ENCODE results near the gene HUS1B. TPM values are rescaled to one million over a fixed set of nuclear protein-coding genes. Genes with fewer than 3 reads are reported as not detected.
A peak's percentile ranks its signal among the peaks of the same experiment; 100 is the strongest.

Gene HUS1B
- total RNA-seq, 1 experiment from 2014 or later: 0.10 TPM

- no peaks in the 10 kb centered on the region for H3K4me1 ChIP-seq
- H3K27ac ChIP-seq: no peak overlapping the region
- no peaks in the 10 kb centered on the region for H3K9me3 ChIP-seq (replicated peaks)
- H3K36me3 ChIP-seq: no peaks in the 10 kb centered on the region
- H3K4me3 ChIP-seq: no peak overlapping the region
- DNase-seq: no peak
- H3K27me3 ChIP-seq: no peaks in the 10 kb centered on the region
Observed at GRCh38 chr6:659716-660581, 3.0 kb upstream of the HUS1B start.

- no peak for DNase-seq
- H3K36me3 ChIP-seq: no peaks in the 10 kb centered on the region
- no peaks in the 10 kb centered on the region for H3K4me1 ChIP-seq
- H3K27me3 ChIP-seq: no peaks in the 10 kb centered on the region
- H3K4me3 ChIP-seq: no peak overlapping the region
- no peak overlapping the region for H3K27ac ChIP-seq
- no peaks in the 10 kb centered on the region for H3K9me3 ChIP-seq (replicated peaks)
Observed at GRCh38 chr6:658244-658643, 1.3 kb upstream of the HUS1B start.

GRCh38 chr6:657743-658142, 843 bp upstream of the HUS1B start:
- no peaks in the 10 kb centered on the region for H3K36me3 ChIP-seq
- no peaks in the 10 kb centered on the region for H3K4me1 ChIP-seq
- DNase-seq: no peak
- H3K27me3 ChIP-seq: no peaks in the 10 kb centered on the region
- H3K27ac ChIP-seq: no peak overlapping the region
- no peak overlapping the region for H3K4me3 ChIP-seq
- no peaks in the 10 kb centered on the region for H3K9me3 ChIP-seq (replicated peaks)

- no peak for DNase-seq
Observed at GRCh38 chr6:654136-654535, 2.8 kb downstream of the HUS1B start.

GRCh38 chr6:652865-653264, 4.0 kb downstream of the HUS1B start:
- no peaks in the 10 kb centered on the region for H3K9me3 ChIP-seq (replicated peaks)
- no peak for DNase-seq
- no peaks in the 10 kb centered on the region for H3K27me3 ChIP-seq
- H3K36me3 ChIP-seq: no peaks in the 10 kb centered on the region
- no peak overlapping the region for H3K27ac ChIP-seq
- H3K4me3 ChIP-seq: no peak overlapping the region
- H3K4me1 ChIP-seq: no peaks in the 10 kb centered on the region

More at GRCh38 chr6:654136-654535, 2.8 kb downstream of the HUS1B start:
- Histone ChIP-seq H3K9me3 (replicated peaks) (no peaks in the 10 kb centered on the region), H3K27ac (no peak overlapping the region), H3K27me3 (no peaks in the 10 kb centered on the region), H3K36me3 (no peaks in the 10 kb centered on the region), H3K4me1 (no peaks in the 10 kb centered on the region), H3K4me3 (no peak overlapping the region)

- Histone ChIP-seq H3K9me3 (replicated peaks) (no peaks in the 10 kb centered on the region), H3K27ac (no peak overlapping the region), H3K36me3 (no peaks in the 10 kb centered on the region), H3K27me3 (no peaks in the 10 kb centered on the region), H3K4me3 (no peak overlapping the region), H3K4me1 (no peaks in the 10 kb centered on the region)
- DNase-seq: no peak
Observed at GRCh38 chr6:650098-650497, 6.8 kb downstream of the HUS1B start.

- H3K27ac ChIP-seq: no peak overlapping the region
- DNase-seq: no peak
Observed at GRCh38 chr6:642805-643204, 14.1 kb downstream of the HUS1B start.

GRCh38 chr6:641225-641985, 15.5 kb downstream of the HUS1B start:
- Histone ChIP-seq H3K4me3 (no peak overlapping the region), H3K9me3 (replicated peaks) (no peaks in the 10 kb centered on the region), H3K27ac (no peak overlapping the region), H3K36me3 (no peaks in the 10 kb centered on the region), H3K4me1 (no peaks in the 10 kb centered on the region), H3K27me3 (no peaks in the 10 kb centered on the region)
- DNase-seq: no peak

More at GRCh38 chr6:642805-643204, 14.1 kb downstream of the HUS1B start:
- no peaks in the 10 kb centered on the region for H3K4me1 ChIP-seq
- H3K27me3 ChIP-seq: no peaks in the 10 kb centered on the region
- H3K36me3 ChIP-seq: no peaks in the 10 kb centered on the region
- H3K4me3 ChIP-seq: no peak overlapping the region
- no peaks in the 10 kb centered on the region for H3K9me3 ChIP-seq (replicated peaks)

- no peaks in the 10 kb centered on the region for H3K4me1 ChIP-seq
- no peaks in the 10 kb centered on the region for H3K27me3 ChIP-seq
- no peaks in the 10 kb centered on the region for H3K36me3 ChIP-seq
- DNase-seq: no peak
- H3K4me3 ChIP-seq: no peak overlapping the region
- no peak overlapping the region for H3K27ac ChIP-seq
- no peaks in the 10 kb centered on the region for H3K9me3 ChIP-seq (replicated peaks)
Observed at GRCh38 chr6:636488-636887, 20.4 kb downstream of the HUS1B start.

- H3K36me3 ChIP-seq: no peaks in the 10 kb centered on the region
Observed at GRCh38 chr6:635233-635632, 21.7 kb downstream of the HUS1B start.

GRCh38 chr6:633611-634010, 23.3 kb downstream of the HUS1B start:
- no peaks in the 10 kb centered on the region for H3K9me3 ChIP-seq (replicated peaks)
- H3K27me3 ChIP-seq: no peaks in the 10 kb centered on the region
- no peaks in the 10 kb centered on the region for H3K4me1 ChIP-seq
- H3K4me3 ChIP-seq: no peak overlapping the region
- DNase-seq: no peak
- no peaks in the 10 kb centered on the region for H3K36me3 ChIP-seq
- no peak overlapping the region for H3K27ac ChIP-seq

More at GRCh38 chr6:635233-635632, 21.7 kb downstream of the HUS1B start:
- no peak for DNase-seq
- Histone ChIP-seq H3K4me1 (no peaks in the 10 kb centered on the region), H3K4me3 (no peak overlapping the region), H3K9me3 (replicated peaks) (no peaks in the 10 kb centered on the region), H3K27ac (no peak overlapping the region), H3K27me3 (no peaks in the 10 kb centered on the region)

- DNase-seq: no peak
- no peaks in the 10 kb centered on the region for H3K9me3 ChIP-seq (replicated peaks)
- H3K4me1 ChIP-seq: peaks cover 4% of the 10 kb centered on the region
- H3K4me3 ChIP-seq: no peak overlapping the region
- H3K27ac ChIP-seq: no peak overlapping the region
- no peaks in the 10 kb centered on the region for H3K36me3 ChIP-seq
- no peaks in the 10 kb centered on the region for H3K27me3 ChIP-seq
Observed at GRCh38 chr6:628766-629165, 28.1 kb downstream of the HUS1B start.

- no peaks in the 10 kb centered on the region for H3K36me3 ChIP-seq
- DNase-seq: peak; percentile 83 to 89
- no peak overlapping the region; the same call in 1 of the 2 replicates for H3K4me3 ChIP-seq
- peaks cover 4% of the 10 kb centered on the region for H3K4me1 ChIP-seq
- no peaks in the 10 kb centered on the region for H3K9me3 ChIP-seq (replicated peaks)
- no peaks in the 10 kb centered on the region for H3K27me3 ChIP-seq
- H3K27ac ChIP-seq: peak overlapping the region; percentile 76
Observed at GRCh38 chr6:626236-626635, 30.7 kb downstream of the HUS1B start.

GRCh38 chr6:624979-625378, 31.9 kb downstream of the HUS1B start:
- Histone ChIP-seq H3K27ac (no peak overlapping the region), H3K36me3 (no peaks in the 10 kb centered on the region), H3K27me3 (no peaks in the 10 kb centered on the region), H3K4me1 (peaks cover 4% of the 10 kb centered on the region), H3K9me3 (replicated peaks) (no peaks in the 10 kb centered on the region), H3K4me3 (no peak overlapping the region)
- peak in 1 of 2 experiments; percentile 40 for DNase-seq

- peaks cover 4% of the 10 kb centered on the region for H3K4me1 ChIP-seq
- H3K27ac ChIP-seq: no peak overlapping the region
- H3K9me3 ChIP-seq (replicated peaks): no peaks in the 10 kb centered on the region
- no peaks in the 10 kb centered on the region for H3K36me3 ChIP-seq
- DNase-seq: no peak
- H3K4me3 ChIP-seq: no peak overlapping the region
- no peaks in the 10 kb centered on the region for H3K27me3 ChIP-seq
Observed at GRCh38 chr6:622462-622861, 34.4 kb downstream of the HUS1B start.

Measured in SJCRH30 (cell line).